Trophoblast cell (in vitro differentiated cells and primary cell): ENCODE data around the gene SMAD3.

ENCODE experiments used
- DNase-seq, 2 donors: peaks; one replicate each; pipeline ENCODE4 v3.0.0-alpha.2; 2016
- H2AFZ ChIP-seq: 2 replicates; pipeline ENCODE4 v1.6.1; 2013; ENCODE audit warnings: low read length, moderate library complexity, mild to moderate bottlenecking; ENCODE audit not compliant: insufficient read depth, poor library complexity
- H2AK5ac ChIP-seq: 2 replicates; pipeline ENCODE4 v1.6.1; 2013; ENCODE audit warnings: mild to moderate bottlenecking, low read length
- H2BK120ac ChIP-seq: 2 replicates; pipeline ENCODE4 v1.6.1; 2013; ENCODE audit warnings: low read length, mild to moderate bottlenecking, moderate library complexity; ENCODE audit not compliant: insufficient read depth, poor library complexity
- H2BK12ac ChIP-seq: 2 replicates; pipeline ENCODE4 v1.6.1; 2013; ENCODE audit warnings: mild to moderate bottlenecking, low read length, moderate library complexity
- H2BK5ac ChIP-seq: 2 replicates; pipeline ENCODE4 v1.6.1; 2013; ENCODE audit warnings: low read length, low read depth, moderate library complexity, mild to moderate bottlenecking; ENCODE audit not compliant: poor library complexity
- H3K14ac ChIP-seq: 2 replicates; pipeline ENCODE4 v1.6.1; 2013; ENCODE audit warnings: mild to moderate bottlenecking, low read length
- H3K18ac ChIP-seq: 2 replicates; pipeline ENCODE4 v1.6.1; 2013; ENCODE audit warnings: mild to moderate bottlenecking, low read length
- H3K23ac ChIP-seq: 2 replicates; pipeline ENCODE4 v1.6.1; 2013; ENCODE audit warnings: low read length
- H3K27ac ChIP-seq: 2 replicates; pipeline ENCODE4 v1.5.1; 2013; ENCODE audit warnings: low read depth, mild to moderate bottlenecking, inconsistent platforms, low read length, moderate library complexity
- H3K27me3 ChIP-seq: 2 replicates; pipeline ENCODE4 v1.6.1; 2013; ENCODE audit warnings: inconsistent platforms, mild to moderate bottlenecking, low read length, moderate library complexity; ENCODE audit not compliant: insufficient read depth
- H3K36me3 ChIP-seq, 2 experiments: 1 replicate in 1 of 2; 2 replicates in 1 of 2; pipeline ENCODE4 v1.6.1; 2013; ENCODE audit warnings: low read length in 2 of 2, mild to moderate bottlenecking in 2 of 2, moderate library complexity in 1 of 2; ENCODE audit not compliant: insufficient read depth in 2 of 2, control insufficient read depth in 1 of 2
- H3K4ac ChIP-seq: 2 replicates; pipeline ENCODE4 v1.6.1; 2013; ENCODE audit warnings: low read depth, mild to moderate bottlenecking, low read length, moderate library complexity
- H3K4me1 ChIP-seq, 2 experiments: 1 replicate in 1 of 2; 2 replicates in 1 of 2; pipeline ENCODE4 v1.6.1; 2013; ENCODE audit warnings: low read length in 2 of 2, mild to moderate bottlenecking in 2 of 2, moderate library complexity in 1 of 2; ENCODE audit not compliant: insufficient read depth in 2 of 2, control insufficient read depth in 1 of 2
- H3K4me2 ChIP-seq: 2 replicates; pipeline ENCODE4 v1.6.1; 2013; ENCODE audit warnings: inconsistent platforms, mild to moderate bottlenecking, low read length, moderate library complexity
- H3K4me3 ChIP-seq: 2 replicates; pipeline ENCODE4 v1.5.1; 2013; ENCODE audit warnings: mild to moderate bottlenecking, low read depth, low read length, inconsistent platforms
- H3K79me1 ChIP-seq: one replicate; pipeline ENCODE4 v1.6.1; 2013; ENCODE audit warnings: low read length
- H3K79me2 ChIP-seq: 2 replicates; pipeline ENCODE4 v1.6.1; 2013; ENCODE audit warnings: low read length, mild to moderate bottlenecking; ENCODE audit not compliant: control insufficient read depth, insufficient read depth, poor library complexity
- H3K9ac ChIP-seq: 2 replicates; pipeline ENCODE4 v1.6.1; 2013; ENCODE audit warnings: mild to moderate bottlenecking, low read length
- H3K9me3 ChIP-seq: 2 replicates; pipeline ENCODE4 v1.6.1; 2013; ENCODE audit warnings: low read depth, mild to moderate bottlenecking, control low read depth, inconsistent platforms, low read length; ENCODE audit not compliant: insufficient read depth
- H4K12ac ChIP-seq: 2 replicates; pipeline ENCODE4 v1.6.1; 2013; ENCODE audit warnings: low read depth, mild to moderate bottlenecking, low read length, moderate library complexity
- H4K8ac ChIP-seq: 2 replicates; pipeline ENCODE4 v1.6.1; 2013; ENCODE audit warnings: low read depth, mild to moderate bottlenecking, low read length, moderate library complexity
- H4K91ac ChIP-seq: one replicate; pipeline ENCODE4 v1.6.1; 2013; ENCODE audit warnings: low read depth, mild to moderate bottlenecking, low read length, moderate library complexity
- WGBS: extraction: QIAGEN DNeasy Blood & Tissue Kit; methylation state at CpG from one replicate; pipeline ENCODE4 v1.1.7; 2013; ENCODE audit warnings: missing lambda C conversion rate; ENCODE audit not compliant: insufficient read length, insufficient coverage; ENCODE audit errors: extremely low coverage; 5-methylcytosine and 5-hydroxymethylcytosine counted together

The SMAD3 gene

DNA sequence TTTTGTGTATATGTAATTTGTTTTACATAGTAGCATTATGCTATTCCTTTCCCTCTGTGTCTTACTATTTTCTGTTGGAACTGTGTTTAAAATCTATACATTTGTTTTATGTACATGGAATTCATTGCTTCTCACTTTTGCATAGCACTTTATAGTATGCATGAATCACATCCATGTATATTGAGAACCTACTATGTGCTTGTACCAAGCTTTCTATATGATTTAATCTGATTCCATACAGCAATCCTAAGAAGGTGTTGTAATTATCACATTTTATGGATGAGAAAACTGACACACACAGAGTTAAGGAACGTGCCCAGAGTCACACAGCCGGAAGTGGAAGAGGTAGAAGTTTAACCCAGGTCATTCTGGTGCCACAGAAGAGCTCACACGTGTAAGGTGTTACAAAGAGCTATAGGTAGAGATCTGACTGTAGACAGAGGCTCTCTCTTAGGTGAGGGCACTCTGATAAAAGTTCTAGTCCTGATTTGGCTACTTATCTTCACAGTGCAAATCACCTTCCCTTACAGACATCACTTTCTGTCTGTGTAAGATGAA lies 3.5 kb upstream of the SMAD3 start:
- Histone ChIP-seq H3K4ac (no peak overlapping the region), H2AK5ac (no peak overlapping the region), H3K4me1 (peaks cover 6 to 9% of the 10 kb centered on the region in 2 experiments), H4K8ac (no peak overlapping the region), H3K4me2 (no peak overlapping the region), H2BK12ac (no peak overlapping the region), H2AFZ (no peak overlapping the region), H3K27ac (no peak overlapping the region), H3K18ac (no peak overlapping the region), H4K12ac (no peak overlapping the region), H3K79me2 (peaks cover 15% of the 10 kb centered on the region), H4K91ac (no peak overlapping the region), H2BK5ac (no peak overlapping the region), H3K23ac (no peak overlapping the region), H3K9ac (no peak overlapping the region), H3K79me1 (peaks cover 21% of the 10 kb centered on the region), H3K27me3 (no peaks in the 10 kb centered on the region), H3K36me3 (no peaks in the 10 kb centered on the region), H2BK120ac (no peak overlapping the region), H3K14ac (no peak overlapping the region), H3K9me3 (no peaks in the 10 kb centered on the region), H3K4me3 (no peak overlapping the region)
- DNase-seq: no peak
- WGBS: no CpG with 5 or more reads among the region's 3 CpGs

DNA sequence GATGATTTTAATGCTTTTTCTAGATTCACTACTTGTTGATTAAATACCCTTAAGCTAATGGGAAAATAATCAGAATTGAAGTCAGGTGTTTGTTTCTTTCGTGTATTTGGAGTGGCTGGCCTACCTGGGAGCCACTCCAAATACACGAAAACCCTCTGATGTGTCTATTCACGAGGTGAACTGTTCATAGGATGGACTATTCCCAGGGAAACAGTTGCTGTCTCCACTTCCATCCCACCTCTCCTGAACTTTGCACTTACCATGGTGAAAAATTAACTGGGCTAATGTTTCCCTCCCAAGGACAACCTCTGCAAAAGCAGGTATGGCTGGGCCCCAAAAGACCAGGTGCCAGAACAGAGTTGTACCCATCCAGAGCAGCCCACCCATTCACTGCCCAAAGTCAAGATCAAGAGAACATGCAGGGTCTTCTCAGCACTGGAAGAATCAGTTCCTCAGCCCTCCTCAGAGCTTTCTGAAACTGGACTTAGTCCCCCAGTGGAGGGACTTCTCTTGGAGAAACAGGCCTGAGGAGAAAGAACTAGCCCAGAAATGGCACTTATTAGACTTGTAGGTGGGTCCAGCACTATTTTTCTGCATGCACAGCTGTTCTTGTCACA lies 2.9 kb upstream of the SMAD3 start:
- no peak overlapping the region for H4K91ac ChIP-seq
- no peak overlapping the region for H3K27ac ChIP-seq
- H3K4me1 ChIP-seq: peaks cover 10 to 15% of the 10 kb centered on the region in 2 experiments
- H3K9ac ChIP-seq: no peak overlapping the region
- H2BK120ac ChIP-seq: no peak overlapping the region
- no peak overlapping the region for H3K4ac ChIP-seq
- H2BK12ac ChIP-seq: peak overlapping the region; percentile 45
- H3K18ac ChIP-seq: no peak overlapping the region
- WGBS: no CpG with 5 or more reads among the region's 3 CpGs
- H3K79me1 ChIP-seq: peaks cover 26% of the 10 kb centered on the region
- no peak overlapping the region for H2AFZ ChIP-seq
- no peak overlapping the region for H2AK5ac ChIP-seq
- no peak overlapping the region for H2BK5ac ChIP-seq
- H3K23ac ChIP-seq: no peak overlapping the region
- no peak overlapping the region for H4K12ac ChIP-seq
- no peaks in the 10 kb centered on the region for H3K27me3 ChIP-seq
- no peak for DNase-seq
- no peak overlapping the region for H3K4me3 ChIP-seq
- H4K8ac ChIP-seq: no peak overlapping the region
- H3K4me2 ChIP-seq: no peak overlapping the region
- no peaks in the 10 kb centered on the region for H3K9me3 ChIP-seq
- peaks cover 21% of the 10 kb centered on the region for H3K79me2 ChIP-seq
- no peak overlapping the region for H3K14ac ChIP-seq
- H3K36me3 ChIP-seq: no peaks in the 10 kb centered on the region

DNA sequence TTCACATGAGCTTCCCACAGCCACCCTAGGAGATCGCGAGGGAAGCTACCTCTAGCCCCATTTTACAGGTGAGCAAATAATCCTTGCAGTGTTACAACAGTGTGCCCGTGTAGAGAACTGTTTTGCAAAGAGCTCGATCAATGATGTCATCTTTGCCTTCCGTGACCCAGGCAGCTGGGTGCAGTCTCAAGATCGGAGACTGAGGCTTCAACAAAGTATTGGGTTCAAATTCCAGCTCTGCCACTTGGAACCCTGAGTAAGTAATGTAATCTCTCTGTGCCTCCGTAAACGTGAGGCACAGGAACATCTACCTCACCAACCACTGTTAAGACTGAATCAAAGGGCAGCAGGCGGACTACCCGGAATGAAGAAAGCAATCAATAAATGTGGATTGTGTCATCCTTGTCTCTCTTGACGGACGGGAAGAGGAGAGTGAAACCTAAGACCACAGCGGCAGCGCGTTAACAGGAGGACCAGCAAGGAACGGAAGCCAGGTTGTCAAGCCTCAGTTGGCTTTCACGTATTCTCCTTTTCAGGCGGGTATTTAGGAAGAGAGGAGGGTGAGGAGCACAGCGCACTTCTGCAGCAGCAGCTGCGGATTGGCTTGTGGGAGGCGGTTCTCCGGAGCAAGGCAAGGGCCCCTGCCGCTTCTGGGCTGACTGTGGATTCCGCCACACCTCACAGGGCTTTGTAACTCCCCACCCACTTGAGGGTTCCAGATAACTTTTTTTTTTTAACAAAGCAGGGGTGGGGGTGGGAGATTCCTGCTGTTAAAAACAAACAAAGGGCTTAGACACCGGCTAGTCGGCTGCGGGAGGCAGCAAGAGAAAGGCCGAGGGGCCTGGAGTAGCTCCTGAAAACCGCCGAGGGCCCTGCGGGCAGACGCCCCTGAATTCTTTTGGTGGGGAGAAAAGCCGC lies 1.5 kb upstream of the SMAD3 start:
- Histone ChIP-seq H3K27ac (peak overlapping the region; percentile 94), H3K9me3 (no peaks in the 10 kb centered on the region), H2BK5ac (no peak overlapping the region), H3K4ac (no peak overlapping the region), H3K79me2 (peaks cover 26% of the 10 kb centered on the region), H2AFZ (no peak overlapping the region), H3K4me2 (peak overlapping the region; percentile 65), H3K18ac (no peak overlapping the region), H4K91ac (peak overlapping the region; percentile 24), H4K8ac (peak overlapping the region; percentile 25), H3K27me3 (no peaks in the 10 kb centered on the region), H3K79me1 (peaks cover 26% of the 10 kb centered on the region), H4K12ac (no peak overlapping the region), H2BK120ac (peak overlapping the region; percentile 56), H2AK5ac (no peak overlapping the region), H2BK12ac (peak overlapping the region; percentile 68), H3K9ac (no peak overlapping the region), H3K14ac (peak overlapping the region; percentile 18), H3K4me3 (no peak overlapping the region), H3K4me1 (peaks cover 20 to 23% of the 10 kb centered on the region in 2 experiments), H3K23ac (no peak overlapping the region), H3K36me3 (no peaks in the 10 kb centered on the region)
- DNase-seq: peak; percentile 84 to 87
- WGBS: no CpG with 5 or more reads among the region's 33 CpGs

DNA sequence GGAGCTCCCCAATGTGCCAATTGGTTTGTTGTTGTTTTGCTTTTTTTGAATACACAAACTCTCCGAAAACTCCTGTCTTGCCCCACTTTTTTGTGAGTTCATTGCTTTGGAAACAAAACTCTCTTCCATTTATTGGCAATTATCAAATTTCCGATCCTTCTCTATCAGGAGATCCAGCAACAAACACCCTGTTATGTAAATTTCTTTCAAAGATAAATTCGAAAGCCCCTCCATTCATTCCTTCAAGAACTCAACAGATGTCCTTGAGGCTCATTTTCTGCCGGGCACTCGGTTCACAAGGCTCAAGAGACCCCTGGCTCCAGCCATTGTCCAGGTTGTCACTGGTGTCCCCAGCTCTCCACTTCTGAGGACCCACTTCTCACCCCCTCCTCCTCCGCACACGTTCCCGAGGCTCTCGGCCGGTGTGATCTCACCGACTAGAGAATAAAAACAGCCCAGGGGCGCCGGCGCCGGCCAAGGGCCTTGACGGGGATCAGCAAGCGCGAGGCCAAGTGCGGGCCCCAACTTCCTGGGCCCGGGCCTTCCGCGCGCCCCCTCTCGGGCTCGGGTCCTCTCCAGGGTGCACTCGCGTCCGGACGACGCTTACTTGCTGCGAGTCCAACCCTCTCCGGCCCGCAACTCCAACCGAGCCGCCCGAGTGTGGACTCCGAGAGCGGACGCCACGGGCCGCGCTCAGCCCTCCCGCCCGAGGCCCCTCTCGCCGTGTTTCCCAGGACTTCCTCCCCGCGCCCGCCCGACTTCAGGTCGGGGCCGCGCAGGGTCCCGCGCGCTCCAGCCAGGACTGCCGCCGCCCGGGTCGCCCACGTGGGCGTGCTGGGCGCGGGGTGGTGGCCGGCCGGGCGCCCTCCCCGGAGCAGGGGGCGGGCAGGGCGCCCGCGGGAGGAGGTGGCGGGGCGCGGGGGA lies 533 bp upstream of the SMAD3 start:
- Histone ChIP-seq H3K9me3 (no peaks in the 10 kb centered on the region), H3K23ac (no peak overlapping the region), H3K9ac (peak overlapping the region; percentile 74), H3K14ac (peak overlapping the region; percentile 85), H3K4me3 (peak overlapping the region; percentile 79), H3K4me1 (peaks cover 20 to 23% of the 10 kb centered on the region in 2 experiments), H2AK5ac (peak overlapping the region; percentile 85), H2BK5ac (peak overlapping the region; percentile 95), H3K36me3 (no peaks in the 10 kb centered on the region), H3K4ac (peak overlapping the region; percentile 68), H3K18ac (peak overlapping the region; percentile 80), H3K4me2 (peak overlapping the region; percentile 65), H4K12ac (peak overlapping the region; percentile 76), H4K91ac (peak overlapping the region; percentile 97), H2AFZ (peak overlapping the region; percentile 59), H3K27me3 (no peaks in the 10 kb centered on the region), H2BK12ac (peak overlapping the region; percentile 87), H2BK120ac (peak overlapping the region; percentile 87), H3K27ac (peak overlapping the region; percentile 94), H3K79me1 (peaks cover 26% of the 10 kb centered on the region), H3K79me2 (peaks cover 26% of the 10 kb centered on the region), H4K8ac (peak overlapping the region; percentile 91)
- peak in 1 of 2 donors; percentile 49 for DNase-seq
- WGBS: no CpG with 5 or more reads among the region's 75 CpGs
